Measurements from ENCODE around the gene SRP19.
"Not testable (repeated sequence)": the region's sequence is repeated elsewhere in the genome, so short reads cannot be mapped to it uniquely, and the experiment has no call there.

The SRP19 gene

DNA sequence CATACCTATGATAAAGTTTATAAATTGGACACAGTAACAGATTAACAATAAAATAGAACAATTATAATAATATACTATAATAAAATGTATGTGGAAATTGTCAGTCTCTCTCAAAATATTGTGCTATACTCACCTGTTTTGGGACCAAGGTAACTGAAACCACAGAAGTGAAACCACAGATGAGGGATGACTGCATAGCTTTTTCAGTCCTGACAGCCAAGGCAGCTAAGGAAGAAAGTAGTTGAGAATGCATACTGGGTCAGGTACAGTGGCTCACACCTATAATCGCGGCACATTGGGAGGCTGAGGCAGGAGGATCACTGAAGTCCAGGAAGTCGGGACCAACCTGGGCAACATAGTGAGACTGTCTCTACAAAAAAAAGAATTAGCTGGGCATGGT, 8.9 kb downstream of the SRP19 start:
- DNase-seq (ENCODE audit: low spot score): no peak

DNA sequence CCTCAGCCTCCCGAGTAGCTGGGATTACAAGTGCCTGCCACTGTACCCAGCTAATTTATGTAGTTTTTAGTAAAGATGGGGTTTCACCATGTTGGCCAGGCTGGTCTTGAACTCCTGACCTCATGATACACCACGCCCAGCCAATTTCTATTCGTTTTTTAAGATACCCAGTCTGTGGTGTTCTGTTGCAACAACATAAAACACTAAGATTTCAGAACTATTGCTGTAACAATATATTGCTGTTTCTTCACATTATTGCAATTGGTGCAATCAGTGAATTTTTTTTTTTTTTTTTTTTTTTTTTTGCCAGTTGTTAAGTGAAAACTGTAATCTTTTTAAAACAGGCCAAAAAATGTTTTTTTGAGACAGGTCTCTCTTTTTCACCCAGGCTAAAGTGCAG, 9.9 kb downstream of the SRP19 start:
- DNase-seq (ENCODE audit: low spot score): no peak

DNA sequence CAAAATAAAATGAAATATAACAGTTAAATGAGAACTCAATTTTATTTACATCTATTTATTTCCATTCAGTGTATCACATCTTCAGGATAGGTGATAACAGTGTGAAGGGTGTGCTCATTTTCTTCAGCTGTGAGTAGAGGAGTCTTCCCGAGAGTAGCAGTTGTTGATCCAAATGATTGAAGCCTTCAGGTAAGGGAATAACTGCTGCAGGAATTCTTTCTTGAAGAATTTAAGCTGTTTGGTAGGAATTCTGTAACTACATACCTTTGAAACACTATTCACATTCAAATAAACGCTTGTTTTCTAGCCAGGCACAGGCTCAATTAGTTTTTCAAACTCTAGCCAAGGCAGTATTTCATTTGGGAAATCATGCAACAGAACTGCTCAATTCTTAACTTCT, 15.3 kb downstream of the SRP19 start:
- no peak for DNase-seq (ENCODE audit: low spot score)

DNA sequence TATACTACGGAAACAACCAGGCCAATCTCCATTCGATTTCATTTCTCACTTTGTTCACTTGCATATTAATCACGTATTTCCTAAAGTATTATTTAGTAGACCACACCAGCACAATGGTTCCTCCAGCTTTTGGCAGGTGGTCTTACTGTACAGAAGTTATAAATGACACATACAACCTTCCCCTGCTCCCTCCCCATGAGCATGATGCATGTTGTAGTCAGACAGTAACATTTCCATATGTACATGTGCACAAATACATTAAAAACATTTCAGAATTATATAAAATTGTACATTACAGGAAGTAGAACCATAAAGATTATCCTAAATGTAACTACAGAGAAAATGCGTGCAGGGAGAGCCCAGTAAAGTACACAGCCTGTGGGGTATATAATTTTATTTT, 17.0 kb downstream of the SRP19 start:
- no peak for DNase-seq (ENCODE audit: low spot score)

DNA sequence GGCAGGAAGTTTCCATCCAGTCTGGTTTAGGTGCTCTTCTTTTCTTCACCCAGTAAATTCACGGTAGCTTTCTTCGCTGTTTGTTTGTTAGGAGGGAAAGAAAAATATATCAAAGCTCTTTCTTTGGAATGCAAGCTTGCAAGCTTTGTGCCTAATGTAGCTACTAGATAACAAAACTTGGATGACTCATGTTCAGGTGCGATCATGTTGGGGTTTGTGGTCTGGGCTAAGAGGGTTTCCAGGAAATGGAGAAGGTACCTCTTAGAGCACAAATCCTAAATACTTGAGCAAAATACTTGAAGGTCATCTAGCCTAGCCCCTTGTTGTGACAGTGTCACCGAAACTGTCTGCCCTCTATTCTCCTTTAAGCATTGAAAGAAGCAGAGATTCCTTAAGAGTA, 17.7 kb downstream of the SRP19 start:
- no peak for DNase-seq (ENCODE audit: low spot score)

DNA sequence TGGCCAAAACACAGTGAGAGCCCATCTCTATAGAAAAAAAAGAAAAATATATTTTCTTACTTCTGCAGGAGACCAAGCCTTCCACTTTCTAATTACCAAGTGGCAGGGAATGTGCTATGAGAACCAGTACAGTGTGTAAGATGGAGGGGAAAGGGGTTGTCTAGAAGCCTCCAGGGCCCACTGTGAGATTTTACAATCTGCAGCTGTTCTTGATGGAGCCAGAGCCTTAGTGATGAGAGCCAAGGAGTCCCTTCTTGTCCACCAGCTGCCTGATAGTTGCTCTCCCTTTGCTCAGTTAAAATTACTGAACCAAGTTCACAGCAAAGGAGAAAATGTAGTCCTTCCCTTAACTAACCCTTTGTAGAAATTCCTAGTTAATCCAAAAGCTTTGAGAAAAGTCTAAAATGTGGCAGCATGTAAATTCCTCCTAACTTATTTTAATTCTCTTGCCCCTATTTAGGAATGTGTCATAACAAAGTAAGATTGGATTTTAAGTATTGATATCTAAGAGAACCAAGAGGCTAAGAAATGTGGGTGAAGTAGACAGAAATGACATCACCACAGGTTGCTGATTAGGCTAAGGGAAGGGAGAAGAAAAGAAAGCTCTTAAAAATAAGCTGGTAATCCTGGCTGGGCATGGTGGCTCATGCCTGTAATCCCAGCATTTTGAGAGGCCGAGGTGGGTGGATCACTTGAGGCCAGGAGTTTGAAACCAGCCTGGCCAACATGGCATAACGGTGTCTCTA, 19.3 kb downstream of the SRP19 start:
- no peak for DNase-seq (ENCODE audit: low spot score)

DNA sequence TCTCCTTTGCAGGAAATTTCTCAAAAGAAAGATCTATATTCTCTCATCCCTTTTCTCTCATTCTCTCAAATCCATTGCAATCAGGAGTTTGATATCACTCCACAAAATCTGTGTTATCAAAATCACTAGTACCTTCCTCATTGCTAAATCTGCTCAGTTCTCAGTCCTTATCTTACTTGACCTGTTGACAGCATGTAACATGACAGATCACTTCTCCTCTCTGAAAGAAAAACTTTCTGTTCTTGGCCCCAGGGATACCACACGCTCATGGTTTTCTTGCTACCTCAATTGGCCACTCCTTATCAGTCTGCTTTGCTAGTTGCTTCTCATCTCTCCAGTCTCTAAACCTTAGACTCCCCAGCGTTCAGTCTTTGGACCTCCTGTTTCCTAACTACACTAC, 22.1 kb downstream of the SRP19 start:
- DNase-seq (ENCODE audit: low spot score): no peak

DNA sequence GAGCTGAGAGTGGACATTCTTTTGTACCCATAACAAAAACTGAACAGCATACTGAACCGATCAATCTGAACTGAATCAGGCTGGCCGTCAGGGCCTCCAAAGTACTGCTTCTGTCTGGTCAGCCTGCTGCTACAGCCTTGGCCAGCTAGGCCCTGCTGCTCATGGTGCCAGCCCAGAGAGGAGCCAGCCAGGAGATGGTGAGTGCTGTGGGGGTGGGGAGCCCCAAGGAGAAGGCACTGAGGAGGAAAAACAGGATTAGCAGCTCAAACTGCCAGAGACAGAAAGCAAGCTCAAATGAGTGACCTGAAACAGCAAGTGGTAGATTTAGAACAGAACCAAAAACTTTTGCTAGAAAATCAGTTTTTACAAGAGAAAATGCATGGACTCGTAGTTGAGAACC, 23.9 kb downstream of the SRP19 start:
- DNase-seq (ENCODE audit: low spot score): no peak

DNA sequence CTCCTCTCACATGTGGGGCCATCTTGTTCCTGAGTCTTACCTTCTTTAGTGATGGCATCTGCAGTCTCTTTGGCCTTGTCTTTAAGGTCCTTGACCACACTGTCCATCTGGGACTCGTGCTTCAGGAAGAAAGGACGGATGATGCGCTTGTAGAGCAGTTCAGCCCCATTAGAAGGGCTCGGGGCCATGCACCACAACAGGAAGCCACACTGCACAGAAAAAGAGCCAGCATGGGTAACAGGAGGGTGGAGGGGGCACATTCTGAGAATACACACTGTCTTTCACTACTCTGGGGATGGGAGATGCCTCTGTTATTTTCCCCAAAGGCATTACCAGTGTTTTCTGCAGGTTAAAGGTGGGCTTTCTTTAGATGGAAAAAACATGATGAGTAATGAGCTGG, 25.9 kb downstream of the SRP19 start:
- DNase-seq (ENCODE audit: low spot score): no peak

DNA sequence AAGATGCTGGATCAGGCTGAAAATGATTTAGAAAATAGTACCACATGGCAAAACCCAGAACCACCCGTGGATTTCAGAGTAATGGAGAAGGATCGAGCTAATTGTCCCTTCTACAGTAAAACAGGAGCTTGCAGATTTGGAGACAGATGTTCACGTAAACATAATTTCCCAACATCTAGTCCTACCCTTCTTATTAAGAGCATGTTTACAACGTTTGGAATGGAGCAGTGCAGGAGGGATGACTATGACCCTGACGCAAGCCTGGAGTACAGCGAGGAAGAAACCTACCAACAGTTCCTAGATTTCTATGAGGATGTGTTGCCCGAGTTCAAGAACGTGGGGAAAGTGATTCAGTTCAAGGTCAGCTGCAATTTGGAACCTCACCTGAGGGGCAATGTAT, 31.0 kb downstream of the SRP19 start:
- not testable (repeated sequence) for DNase-seq (ENCODE audit: low spot score)

DNA sequence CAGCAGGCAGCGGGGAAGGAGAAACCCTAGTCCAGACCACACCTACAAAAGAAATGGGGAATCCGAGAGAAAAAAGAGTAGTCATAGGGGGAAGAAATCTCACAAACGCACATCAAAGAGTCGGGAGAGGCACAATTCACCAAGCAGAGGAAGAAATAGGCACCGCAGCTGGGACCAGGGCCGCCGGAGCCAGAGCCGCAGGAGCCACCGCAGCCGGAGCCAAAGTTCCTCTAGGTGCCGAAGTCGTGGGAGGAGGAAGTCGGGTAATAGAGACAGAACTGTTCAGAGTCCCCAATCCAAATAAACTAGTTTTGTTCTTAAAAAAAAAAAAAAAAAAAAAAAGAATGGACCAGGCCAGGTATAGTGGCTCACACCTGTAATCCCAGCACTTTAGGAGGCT, 31.7 kb downstream of the SRP19 start:
- DNase-seq (ENCODE audit: low spot score): no peak

DNA sequence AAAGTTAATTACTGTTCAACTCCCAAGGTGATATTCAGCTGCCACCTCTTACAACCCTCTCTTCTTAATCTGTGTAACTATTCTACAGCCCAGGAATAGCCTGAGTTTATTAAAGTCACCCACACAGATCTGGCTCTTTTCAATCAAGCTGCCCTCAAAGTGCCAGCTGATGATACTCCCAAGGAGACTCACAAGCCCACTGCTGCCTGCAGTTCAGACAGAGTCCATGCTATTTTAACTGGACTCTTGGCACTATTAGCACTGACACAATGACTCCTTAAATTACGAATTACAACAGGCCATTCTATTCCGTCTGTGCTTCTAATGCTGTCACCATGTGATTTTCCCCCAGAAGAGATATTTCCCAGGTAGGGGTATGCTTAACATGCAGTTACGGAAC, 34.6 kb downstream of the SRP19 start:
- DNase-seq (ENCODE audit: low spot score): no peak

DNA sequence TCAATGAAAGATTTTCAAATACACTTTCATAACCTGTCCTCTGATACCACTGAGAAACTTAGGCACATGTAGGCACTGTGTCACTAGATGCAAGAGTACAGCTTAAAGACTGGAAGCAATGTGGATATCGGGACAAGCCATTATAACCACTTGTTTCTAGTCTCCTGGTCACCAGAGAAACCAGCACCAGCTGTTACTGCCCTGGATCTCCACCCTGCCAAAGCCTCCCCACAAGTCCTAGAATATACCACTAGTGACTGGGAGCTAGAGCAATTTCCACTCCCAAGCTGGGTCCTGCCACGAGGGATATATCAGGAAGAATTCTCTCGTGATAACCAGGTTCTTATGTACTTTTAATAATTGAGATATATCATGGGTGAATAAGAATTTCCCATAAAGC, 41.5 kb downstream of the SRP19 start:
- DNase-seq (ENCODE audit: low spot score): no peak

DNA sequence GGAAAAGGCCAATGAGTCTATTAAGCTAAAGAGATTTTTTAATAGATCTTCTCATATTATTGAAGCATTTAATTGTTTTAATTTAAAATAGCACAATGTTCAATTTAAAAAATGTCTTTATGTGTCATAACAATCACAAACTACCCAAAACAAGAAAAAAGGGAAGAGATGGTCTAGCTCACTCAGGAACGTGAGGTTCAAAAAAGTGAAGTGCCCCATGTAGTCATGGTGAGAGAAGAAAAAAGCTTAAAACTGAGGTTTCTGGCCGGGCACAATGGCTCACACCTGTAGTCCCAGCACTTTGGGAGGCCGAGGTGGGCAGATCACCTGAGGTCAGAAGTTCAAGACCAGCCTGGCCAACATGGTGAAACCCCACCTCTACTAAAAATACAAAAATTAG, 43.9 kb downstream of the SRP19 start:
- not testable (repeated sequence) for DNase-seq (ENCODE audit: low spot score)

DNA sequence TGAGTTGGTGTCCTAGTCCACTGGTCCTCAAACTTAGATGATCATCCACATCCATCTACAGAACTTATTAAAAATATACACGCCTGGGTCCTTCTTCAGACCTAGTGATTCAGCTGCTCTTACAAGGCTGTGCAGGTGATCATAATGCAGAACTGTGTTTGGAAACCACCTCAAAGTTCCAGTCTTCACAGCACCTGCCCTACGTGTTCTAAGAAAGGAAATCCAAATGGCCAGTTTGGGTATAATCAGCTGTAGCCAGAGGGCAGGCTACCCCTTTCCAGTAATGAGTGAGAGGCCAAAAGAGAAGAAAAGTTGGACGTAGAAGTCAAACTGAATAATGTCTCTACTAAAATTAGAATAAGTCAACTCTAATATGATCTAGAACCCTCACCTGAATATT, 45.5 kb downstream of the SRP19 start:
- no peak for DNase-seq (ENCODE audit: low spot score)

DNA sequence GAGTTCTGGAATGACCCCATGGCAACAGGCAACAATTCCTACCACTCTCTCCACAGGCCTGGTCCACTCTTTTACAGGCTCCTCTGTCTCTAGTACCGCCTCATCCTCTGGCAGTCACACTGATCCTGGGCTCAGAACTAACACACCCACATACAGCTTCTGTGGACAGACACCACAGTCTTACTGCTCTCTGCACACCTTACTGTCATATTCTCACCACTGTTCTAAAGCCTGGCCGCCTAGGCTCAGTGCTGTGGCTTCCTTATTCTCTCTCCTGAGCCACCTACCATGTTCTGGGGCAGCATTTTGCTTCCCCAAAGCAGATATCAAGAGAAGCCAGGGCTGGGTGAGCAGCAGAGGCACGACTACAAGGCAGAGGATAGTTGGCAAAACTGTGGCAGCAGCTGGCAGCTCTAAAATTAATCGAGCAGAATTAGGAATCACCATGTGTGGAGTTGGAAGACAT, 46.1 kb downstream of the SRP19 start:
- DNase-seq (ENCODE audit: low spot score): no peak

DNA sequence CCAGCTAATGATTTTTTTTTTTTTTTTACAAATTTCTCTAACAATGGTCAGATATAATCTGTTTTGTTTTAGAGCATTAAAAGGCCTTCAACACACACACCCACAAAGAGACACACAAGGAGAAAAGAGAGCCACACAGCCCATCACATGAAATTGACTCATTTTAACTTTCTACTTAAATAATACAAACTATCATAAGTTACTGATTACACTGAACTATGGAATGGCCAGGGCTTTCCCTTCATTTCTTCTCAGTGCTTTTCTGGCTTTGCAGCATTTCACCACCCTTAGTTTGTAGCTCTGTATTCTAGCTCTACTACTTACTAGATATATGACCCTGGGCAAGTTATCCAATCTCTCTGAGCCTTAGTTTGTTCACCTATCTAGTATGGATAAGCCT, 47.8 kb downstream of the SRP19 start:
- no peak for DNase-seq (ENCODE audit: low spot score)

DNA sequence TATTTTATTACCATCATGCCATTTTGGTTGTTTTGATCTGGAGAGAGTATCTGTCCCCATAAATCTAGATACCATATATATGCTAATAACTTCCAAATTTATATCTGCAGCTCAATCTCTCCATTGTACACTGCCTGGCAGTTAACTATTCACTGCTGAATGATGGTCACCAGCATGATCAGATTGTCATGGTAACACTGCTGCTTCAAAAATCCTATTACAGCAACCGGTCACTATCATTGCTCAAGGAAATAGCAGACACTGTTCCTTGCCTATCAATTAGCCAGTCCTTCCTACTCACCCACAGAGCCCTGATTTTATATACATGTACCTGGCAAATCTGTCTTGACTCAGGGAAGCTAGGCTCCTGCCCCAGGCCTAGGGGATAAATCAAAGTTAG, 49.4 kb downstream of the SRP19 start:
- no peak for DNase-seq (ENCODE audit: low spot score)

DNA sequence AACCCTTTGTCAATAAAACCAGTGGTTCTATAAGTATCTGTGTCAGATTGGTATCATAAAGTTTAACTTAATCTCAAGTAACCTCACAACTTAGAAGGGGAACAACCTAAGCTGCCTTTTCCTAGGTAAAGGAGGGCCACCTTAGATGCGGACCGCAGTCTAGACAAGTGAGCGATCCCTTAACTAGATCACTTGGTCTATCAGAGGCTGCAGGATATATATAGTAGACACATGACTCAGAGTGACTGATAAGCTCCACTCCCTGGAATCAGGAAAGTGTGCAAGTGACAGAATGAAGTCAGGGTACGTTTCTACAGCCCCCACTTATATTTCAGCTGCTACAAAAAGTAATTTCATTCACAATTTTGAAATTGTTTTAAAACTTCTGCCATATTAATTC, 53.5 kb downstream of the SRP19 start:
- no peak for DNase-seq (ENCODE audit: low spot score)

DNA sequence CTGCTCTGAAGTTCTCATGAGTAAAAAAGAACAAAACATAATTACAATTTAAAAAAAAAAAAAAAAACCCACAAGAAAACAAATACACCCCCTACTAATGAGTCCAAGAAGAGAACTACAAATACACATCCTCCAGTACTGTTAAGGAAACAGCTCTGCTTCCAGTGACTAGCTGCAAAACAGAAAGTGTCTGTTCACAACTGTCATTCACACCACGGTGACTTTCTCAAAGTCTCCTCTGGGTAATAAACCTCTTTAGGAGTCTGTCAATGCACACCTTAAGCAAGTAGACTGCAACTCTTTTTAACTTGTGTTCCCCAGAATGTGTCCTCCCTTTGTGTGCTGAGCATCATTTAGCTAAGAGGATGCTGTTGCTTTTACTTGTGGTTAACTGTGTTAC, 54.7 kb downstream of the SRP19 start:
- DNase-seq (ENCODE audit: low spot score): no peak

DNA sequence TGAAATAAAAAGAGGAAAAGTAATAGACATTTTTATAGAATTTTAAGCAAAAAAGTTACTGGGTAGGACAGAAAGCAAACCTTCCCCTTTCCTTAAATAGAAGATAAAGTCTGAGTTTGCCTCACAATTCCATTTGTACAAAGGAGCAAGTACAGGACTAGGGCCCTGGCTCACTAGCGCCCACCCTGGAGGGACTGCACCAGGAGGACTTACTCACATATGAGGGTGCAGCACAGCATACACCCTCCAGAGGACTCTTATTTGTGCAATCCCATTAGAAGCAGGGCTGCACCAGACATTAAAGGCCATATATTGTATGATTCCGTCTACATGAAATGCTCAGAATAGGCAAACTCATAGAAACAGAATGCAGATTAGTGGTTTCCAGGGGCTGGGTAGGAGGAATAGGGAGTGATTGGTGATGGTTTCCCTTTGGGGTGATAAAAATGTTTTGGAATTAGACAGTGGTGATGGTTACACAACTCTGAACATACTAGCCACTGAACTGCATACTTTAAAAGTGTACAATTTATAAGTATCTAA, 56.4 kb downstream of the SRP19 start:
- no peak for DNase-seq (ENCODE audit: low spot score)

DNA sequence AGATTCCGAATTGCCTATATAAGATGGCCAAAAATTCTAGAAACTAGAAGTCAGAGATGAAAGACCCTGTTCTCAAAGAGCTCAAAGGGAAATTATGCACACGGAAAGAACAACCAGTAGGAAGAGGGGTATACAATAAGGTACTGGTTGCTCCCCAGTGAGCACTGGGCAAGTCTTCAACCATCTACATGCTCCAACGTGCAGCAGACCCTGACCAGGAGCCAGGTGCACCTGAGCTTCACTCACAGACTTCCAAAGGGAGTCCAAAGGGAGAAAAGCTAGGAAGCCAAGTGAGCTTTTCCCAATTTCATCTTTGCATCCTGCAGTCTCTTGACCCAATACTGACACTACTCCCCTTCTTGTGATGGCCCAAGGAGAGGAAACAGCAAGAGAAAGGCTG, 57.0 kb downstream of the SRP19 start:
- DNase-seq (ENCODE audit: low spot score): no peak

DNA sequence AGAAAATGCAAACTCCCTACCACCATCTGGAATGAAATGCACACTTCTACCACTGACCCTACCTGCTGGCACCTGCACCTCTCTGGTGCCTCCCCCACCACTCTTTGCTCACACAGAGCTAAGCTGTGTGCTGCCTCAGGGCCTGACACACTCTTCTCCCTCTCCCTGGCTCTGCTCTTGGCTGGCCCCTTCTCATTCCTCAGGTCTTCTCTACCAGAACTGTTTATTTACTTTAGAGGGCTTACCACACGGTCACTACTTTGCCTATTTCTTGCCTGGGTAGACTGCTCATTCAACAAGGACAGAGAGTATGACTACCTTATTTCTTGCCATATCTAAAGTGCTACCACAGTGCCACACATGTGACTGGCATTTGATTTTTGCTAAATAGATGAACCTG, 57.6 kb downstream of the SRP19 start:
- DNase-seq (ENCODE audit: low spot score): no peak

All from SK-N-DZ (cell line).